Activated CD8-positive, alpha-beta memory T cell treated with anti-CD3 and anti-CD28 coated beads for 48 hours (primary cell): ENCODE data around the gene PRL.

Experiments
- DNase-seq, 3 experiments: peaks; one replicate each; pipeline ENCODE4 v3.0.0-alpha.2; 2020; ENCODE audit warnings: low read depth in 2 of 3, low spot score in 2 of 3

Gene PRL

GRCh38 chr6:22296936-22297335 lies at the start of gene PRL:
Gene PRL (minus strand): TSS chr6:22297036. CDS start chr6:22296982, 54 bp downstream.
- no peak for DNase-seq

- no peak for DNase-seq
These were observed 47.0 kb upstream of the PRL start for GRCh38 chr6:22343864-22344263.

GRCh38 chr6:22334778-22335177 lies 37.9 kb upstream of the PRL start:
- no peak for DNase-seq

- DNase-seq, result no peak
These were observed 37.0 kb upstream of the PRL start for GRCh38 chr6:22333802-22334201.

GRCh38 chr6:22332711-22333110 lies 35.9 kb upstream of the PRL start:
- no peak for DNase-seq

- no peak for DNase-seq
These were observed 35.4 kb upstream of the PRL start for GRCh38 chr6:22332216-22332615.

- DNase-seq, result no peak
These were observed 34.1 kb upstream of the PRL start for GRCh38 chr6:22330941-22331340.

- DNase-seq, result no peak
These were observed 31.6 kb upstream of the PRL start for GRCh38 chr6:22328474-22328873.

- DNase-seq, result no peak
These were observed 31.0 kb upstream of the PRL start for GRCh38 chr6:22327881-22328280.

- no peak for DNase-seq
These were observed 29.7 kb upstream of the PRL start for GRCh38 chr6:22326500-22326899.

GRCh38 chr6:22325481-22325880 lies 28.6 kb upstream of the PRL start:
- DNase-seq, result no peak

- no peak for DNase-seq
These were observed 27.0 kb upstream of the PRL start for GRCh38 chr6:22323848-22324247.

GRCh38 chr6:22322103-22323030 lies 25.5 kb upstream of the PRL start:
- no peak for DNase-seq

GRCh38 chr6:22320750-22321149 lies 23.9 kb upstream of the PRL start:
- no peak for DNase-seq

- no peak for DNase-seq
These were observed 21.6 kb upstream of the PRL start for GRCh38 chr6:22318404-22318803.

GRCh38 chr6:22313796-22314195 lies 17.0 kb upstream of the PRL start:
- DNase-seq, result no peak

GRCh38 chr6:22308939-22309338 lies 12.1 kb upstream of the PRL start:
- DNase-seq, result no peak

- DNase-seq, result no peak
These were observed 10.1 kb upstream of the PRL start for GRCh38 chr6:22306741-22307466.

- DNase-seq, result no peak
These were observed 6.0 kb upstream of the PRL start for GRCh38 chr6:22302838-22303237.

- DNase-seq, result no peak
These were observed 3.6 kb upstream of the PRL start for GRCh38 chr6:22300273-22300998.

- no peak for DNase-seq
These were observed 1.6 kb upstream of the PRL start for GRCh38 chr6:22298475-22298890.

GRCh38 chr6:22296067-22296466 lies 769 bp downstream of the PRL start:
- DNase-seq, result no peak
